ENCODE results near the gene TMEM60.

DNA sequence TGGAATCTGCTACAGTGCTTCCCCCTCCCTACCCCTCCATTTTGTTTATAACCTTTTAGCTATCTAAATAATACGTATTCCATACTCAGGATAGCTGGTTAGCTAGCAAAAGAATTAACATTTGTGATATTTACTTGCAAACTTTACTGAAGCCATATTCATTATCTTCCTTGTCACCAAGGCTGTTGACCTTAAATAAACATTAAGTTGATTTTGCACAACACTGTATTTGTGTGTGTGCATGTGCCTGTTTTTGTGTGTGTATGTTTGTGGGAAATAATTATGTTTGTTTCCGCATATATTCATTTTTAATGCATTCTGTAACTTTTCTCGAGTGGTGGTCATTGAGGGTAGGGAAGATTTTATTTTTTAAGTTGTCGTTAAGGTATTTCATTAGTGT, 15.9 kb downstream of the TMEM60 start:
- TF ChIP-seq CTCF (IDR thresholded peaks at IDR 0.05) = no peak
- no peak for TF ChIP-seq POLR2A (IDR thresholded peaks at IDR 0.05)
